Esophagus mucosa (tissue), 1 donor: ENCODE measurements around the gene LAPTM5. TPM values are rescaled to one million over a fixed set of nuclear protein-coding genes. Genes with fewer than 3 reads are reported as not detected.
"Not testable (repeated sequence)": the region's sequence is repeated elsewhere in the genome, so short reads cannot be mapped to it uniquely, and the experiment has no call there.

Experiments used
- ATAC-seq: fragments of 200-7000 bp; cut with Tn5 transposase; one replicate; pipeline ENCODE4 v1.9.1; 2020
- total RNA-seq: library from RNA; stranded (reverse); gene quantifications from one replicate; pipeline ENCODE4 v1.2.4, GENCODE V29; 2023
- donor health status: DM: yes; HTN: yes; CAD: no.

Gene LAPTM5
- total RNA-seq, 1 donor from 2014 or later, result 9.1 TPM

DNA sequence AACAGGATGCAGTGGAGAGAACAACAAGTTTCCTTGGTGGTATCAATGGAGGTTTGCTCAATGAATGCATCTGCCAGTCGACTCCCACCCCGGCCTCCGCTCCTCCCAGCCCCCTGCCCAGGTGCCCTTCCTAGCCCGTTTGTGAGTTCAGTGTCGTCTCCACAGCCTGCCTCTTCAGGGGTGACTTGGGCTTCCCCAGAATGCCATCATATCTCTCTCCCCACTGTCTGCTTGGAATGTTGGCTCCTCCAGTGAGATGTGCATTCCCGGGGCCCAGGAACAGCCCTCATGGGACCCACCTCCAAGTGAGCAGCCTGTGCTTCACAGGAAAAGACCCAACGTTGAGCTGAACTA, 64.6 kb downstream of the LAPTM5 start:
- ATAC-seq, result no peak

DNA sequence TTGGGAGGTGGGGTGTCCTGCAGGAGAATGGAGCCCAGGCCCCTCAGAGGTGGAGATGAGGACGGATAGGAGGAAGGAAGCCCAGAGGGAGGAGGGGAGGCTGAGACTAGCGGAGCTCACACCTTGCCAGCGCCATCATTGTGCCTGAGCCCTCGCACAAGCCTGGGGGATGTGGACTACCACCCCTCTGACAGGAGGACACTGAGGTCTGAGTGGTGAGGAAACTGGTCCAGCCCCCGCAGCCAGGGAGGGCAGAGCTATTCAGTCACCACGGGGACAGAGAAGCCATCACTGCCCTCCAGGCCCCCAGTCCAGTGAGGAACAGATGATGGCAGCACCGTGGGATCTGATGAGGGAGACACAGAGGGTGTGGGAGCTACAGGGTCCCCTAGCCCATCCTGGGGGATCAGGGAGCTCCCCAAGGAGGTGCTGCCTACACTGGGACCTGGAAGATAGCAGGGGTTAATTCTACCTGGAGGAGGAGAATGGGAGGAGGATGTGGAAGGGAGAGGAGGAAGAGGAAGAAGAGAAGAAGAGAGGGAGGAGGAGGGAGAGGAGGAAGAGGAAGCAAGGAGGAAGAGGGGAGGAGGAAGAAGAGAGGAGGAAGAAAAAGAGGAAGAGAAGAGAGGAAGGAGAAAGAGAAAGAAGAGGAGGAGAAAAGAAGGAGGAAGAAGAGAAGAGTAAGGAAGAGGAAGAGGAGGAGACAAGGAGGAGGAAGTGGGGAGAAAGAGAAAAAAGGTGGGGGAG, 65.2 kb downstream of the LAPTM5 start:
- ATAC-seq, result no peak

DNA sequence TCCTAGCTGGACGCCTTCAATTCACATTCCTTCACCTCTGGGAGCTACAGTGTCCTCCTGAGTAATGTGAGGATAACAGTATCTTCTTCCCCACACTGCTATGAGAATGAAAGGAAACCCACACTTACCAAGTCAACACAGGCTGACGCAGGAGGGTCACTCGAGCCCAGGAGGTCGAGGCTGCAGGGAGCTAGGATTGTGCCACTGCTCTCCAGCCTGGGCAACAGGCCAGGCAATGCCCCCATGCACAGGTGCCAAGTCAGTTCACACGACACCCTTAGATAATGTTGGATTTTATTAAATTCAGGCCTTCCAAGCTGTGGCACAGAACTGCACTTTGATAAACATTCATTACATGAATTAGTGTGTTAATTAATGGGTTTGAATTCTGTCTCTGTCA, 66.1 kb downstream of the LAPTM5 start:
- ATAC-seq, result no peak

- no peak for ATAC-seq
These were observed 67.5 kb downstream of the LAPTM5 start for GRCh38 chr1:30689901-30690645.

- ATAC-seq, result no peak
These were observed 68.4 kb downstream of the LAPTM5 start for GRCh38 chr1:30688920-30689794.

GRCh38 chr1:30688516-30688915, 69.1 kb downstream of the LAPTM5 start:
- ATAC-seq, result not testable (repeated sequence)

- ATAC-seq, result no peak
These were observed 69.7 kb downstream of the LAPTM5 start for GRCh38 chr1:30687886-30688285.

- ATAC-seq, result no peak
These were observed 71.2 kb downstream of the LAPTM5 start for GRCh38 chr1:30686236-30686935.

DNA sequence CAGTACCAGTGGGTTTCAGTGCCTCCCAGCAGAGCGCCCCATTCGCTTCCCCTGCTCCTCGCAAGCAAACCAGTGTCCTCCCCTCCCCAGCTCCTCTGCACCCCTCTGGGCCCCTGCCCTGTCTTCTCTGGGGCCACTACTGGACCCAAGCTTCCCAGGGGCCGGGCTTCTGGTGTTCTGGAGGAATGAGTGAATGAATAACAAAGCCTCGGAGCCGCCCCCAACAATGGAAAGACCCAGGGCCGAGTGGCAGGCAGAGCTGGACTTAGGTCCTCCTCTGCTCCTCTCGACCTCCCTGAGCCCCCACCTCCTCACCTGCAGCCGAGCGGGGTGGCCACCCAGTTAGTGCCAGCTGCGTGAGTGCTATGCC, 71.8 kb downstream of the LAPTM5 start:
- no peak for ATAC-seq

- peak; percentile 55 for ATAC-seq
These were observed 72.4 kb downstream of the LAPTM5 start for GRCh38 chr1:30684881-30685795.

GRCh38 chr1:30684259-30684658, 73.3 kb downstream of the LAPTM5 start:
- ATAC-seq, result no peak

- ATAC-seq, result no peak
These were observed 73.9 kb downstream of the LAPTM5 start for GRCh38 chr1:30683699-30684098.

Other genes starting within 250 kb of the LAPTM5 start
- gene MATN1, start 34.2 kb downstream of the LAPTM5 start, total RNA-seq, result not detected
- gene SDC3, start 151.0 kb upstream of the LAPTM5 start, total RNA-seq, result 3.3 TPM